Ascending aorta (tissue), 2 donors: ENCODE results near the gene PRUNE2. TPM values are rescaled to one million over a fixed set of nuclear protein-coding genes. Genes with fewer than 3 reads are reported as not detected.
A peak's percentile ranks its signal among the peaks of the same experiment; 100 is the strongest.

Experiments used
- DNase-seq, 2 donors: peaks; one replicate each; pipeline ENCODE4 v3.0.0-alpha.2; 2019; ENCODE audit warnings: low spot score in 2 of 2
- H3K27ac ChIP-seq, 2 donors: fragments of 200-600 bp; sonication (generic); one replicate each; pipeline ENCODE4 v1.5.1; 2016 to 2017; ENCODE audit warnings: mild to moderate bottlenecking in 1 of 2
- H3K27me3 ChIP-seq: fragments of 200-600 bp; sonication (generic); one replicate; pipeline ENCODE4 v1.5.1; 2017
- H3K36me3 ChIP-seq, 2 donors: fragments of 200-600 bp; sonication (generic); one replicate each; pipeline ENCODE4 v1.5.1; 2016
- H3K4me1 ChIP-seq, 2 donors: fragments of 200-600 bp; sonication (generic); one replicate each; pipeline ENCODE4 v1.5.1; 2016 to 2017; ENCODE audit warnings: mild to moderate bottlenecking in 1 of 2
- H3K4me3 ChIP-seq, 2 donors: fragments of 200-600 bp; sonication (generic); one replicate each; pipeline ENCODE4 v1.5.1; 2016 to 2017; ENCODE audit warnings: mild to moderate bottlenecking in 1 of 2
- H3K9me3 ChIP-seq, 2 donors: fragments of 200-600 bp; sonication (generic); one replicate each; pipeline ENCODE4 v1.5.1; 2016
- intact Hi-C: fragments of 100-400 bp; cut with DNase I; formaldehyde crosslinking; loops from one replicate; pipeline ENCODE4 v1.15.1; 2023
- total RNA-seq: library from RNA; depleted of rRNA; stranded (reverse); fragments of >200 nt; gene quantifications from one replicate; pipeline ENCODE4 v1.1.0, GENCODE V29; 2016
- TF ChIP-seq, protein P1 (sequence below), 3 experiments: fragments of 200-600 bp in 2 of 3; fragments of 450-650 bp in 1 of 3; sonication (generic) in 2 of 3; IDR thresholded peaks; one replicate each; pipeline ENCODE4 v1.5.1; 2016 to 2019; ENCODE audit warnings: antibody characterized with exemption in 3 of 3, mild to moderate bottlenecking in 1 of 3, moderate library complexity in 1 of 3

The PRUNE2 gene
- total RNA-seq, 1 donor from 2014 or later = 200 TPM

- intact Hi-C loops = no loop called here
- TF ChIP-seq, protein P1, sequence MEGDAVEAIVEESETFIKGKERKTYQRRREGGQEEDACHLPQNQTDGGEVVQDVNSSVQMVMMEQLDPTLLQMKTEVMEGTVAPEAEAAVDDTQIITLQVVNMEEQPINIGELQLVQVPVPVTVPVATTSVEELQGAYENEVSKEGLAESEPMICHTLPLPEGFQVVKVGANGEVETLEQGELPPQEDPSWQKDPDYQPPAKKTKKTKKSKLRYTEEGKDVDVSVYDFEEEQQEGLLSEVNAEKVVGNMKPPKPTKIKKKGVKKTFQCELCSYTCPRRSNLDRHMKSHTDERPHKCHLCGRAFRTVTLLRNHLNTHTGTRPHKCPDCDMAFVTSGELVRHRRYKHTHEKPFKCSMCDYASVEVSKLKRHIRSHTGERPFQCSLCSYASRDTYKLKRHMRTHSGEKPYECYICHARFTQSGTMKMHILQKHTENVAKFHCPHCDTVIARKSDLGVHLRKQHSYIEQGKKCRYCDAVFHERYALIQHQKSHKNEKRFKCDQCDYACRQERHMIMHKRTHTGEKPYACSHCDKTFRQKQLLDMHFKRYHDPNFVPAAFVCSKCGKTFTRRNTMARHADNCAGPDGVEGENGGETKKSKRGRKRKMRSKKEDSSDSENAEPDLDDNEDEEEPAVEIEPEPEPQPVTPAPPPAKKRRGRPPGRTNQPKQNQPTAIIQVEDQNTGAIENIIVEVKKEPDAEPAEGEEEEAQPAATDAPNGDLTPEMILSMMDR (IDR thresholded peaks at IDR 0.05) = no peak
- Histone ChIP-seq H3K4me3 (no peak overlapping the region), H3K9me3 (no peaks in the 10 kb centered on the region), H3K27me3 (no peaks in the 10 kb centered on the region), H3K4me1 (peaks cover 0 to 2% of the 10 kb centered on the region in 2 donors), H3K27ac (peak overlapping the region in 1 of 2 donors; percentile 11), H3K36me3 (peaks cover 10 to 13% of the 10 kb centered on the region in 2 donors)
- DNase-seq = no peak
Observed at GRCh38 chr9:76609285-76610010, 296.5 kb downstream of the PRUNE2 start.

- Histone ChIP-seq H3K4me3 (no peak overlapping the region), H3K9me3 (no peaks in the 10 kb centered on the region), H3K4me1 (peaks cover 0 to 2% of the 10 kb centered on the region in 2 donors), H3K36me3 (peaks cover 5 to 7% of the 10 kb centered on the region in 2 donors), H3K27me3 (no peaks in the 10 kb centered on the region), H3K27ac (no peak overlapping the region)
- intact Hi-C loops = no loop called here
- DNase-seq = no peak
- TF ChIP-seq, protein P1 (IDR thresholded peaks at IDR 0.05) = no peak
Observed at GRCh38 chr9:76608575-76609273, 297.2 kb downstream of the PRUNE2 start.

GRCh38 chr9:76607730-76608436 lies 298.0 kb downstream of the PRUNE2 start:
- intact Hi-C loops = no loop called here
- DNase-seq = no peak

GRCh38 chr9:76605321-76605900 lies 300.5 kb downstream of the PRUNE2 start:
- Histone ChIP-seq H3K36me3 (no peaks in the 10 kb centered on the region), H3K27ac (no peak overlapping the region), H3K4me3 (no peak overlapping the region), H3K9me3 (no peaks in the 10 kb centered on the region), H3K27me3 (no peaks in the 10 kb centered on the region), H3K4me1 (peaks cover 0 to 2% of the 10 kb centered on the region in 2 donors)
- DNase-seq = no peak
- intact Hi-C loops = no loop called here
- TF ChIP-seq, protein P1 (IDR thresholded peaks at IDR 0.05) = no peak

More at GRCh38 chr9:76607730-76608436, 298.0 kb downstream of the PRUNE2 start:
- H3K27me3 ChIP-seq = no peaks in the 10 kb centered on the region
- H3K4me3 ChIP-seq = no peak overlapping the region
- no peaks in the 10 kb centered on the region for H3K9me3 ChIP-seq
- H3K4me1 ChIP-seq = peaks cover 0 to 2% of the 10 kb centered on the region in 2 donors
- peaks cover 0 to 1% of the 10 kb centered on the region in 2 donors for H3K36me3 ChIP-seq
- no peak overlapping the region for H3K27ac ChIP-seq
- TF ChIP-seq, protein P1 (IDR thresholded peaks at IDR 0.05) = no peak

- TF ChIP-seq, protein P1 (IDR thresholded peaks at IDR 0.05) = no peak
Observed at GRCh38 chr9:76603931-76604570, 301.9 kb downstream of the PRUNE2 start.

More at GRCh38 chr9:76603931-76604570, 301.9 kb downstream of the PRUNE2 start:
- H3K4me3 ChIP-seq = no peak overlapping the region
- H3K27ac ChIP-seq = no peak overlapping the region
- H3K9me3 ChIP-seq = no peaks in the 10 kb centered on the region
- H3K27me3 ChIP-seq = no peaks in the 10 kb centered on the region
- intact Hi-C loops = no loop called here
- no peak for DNase-seq
- no peaks in the 10 kb centered on the region for H3K36me3 ChIP-seq
- H3K4me1 ChIP-seq = no peaks in the 10 kb centered on the region
